OCI-LY1 (cell line): ENCODE data around the gene PTGS1.

Source experiments
- H2AFZ ChIP-seq: fragments of 200-600 bp; sonication (generic), shearing (Covaris generic); 2 replicates; pipeline ENCODE4 v1.6.0; 2014; ENCODE audit warnings: antibody characterized with exemption, mild to moderate bottlenecking, low read length
- H3F3A ChIP-seq: fragments of 200-600 bp; sonication (generic), shearing (Covaris generic); 2 replicates; pipeline ENCODE4 v1.6.0; 2014; ENCODE audit warnings: mild to moderate bottlenecking, antibody characterized with exemption, low read length, moderate library complexity; ENCODE audit not compliant: insufficient read depth
- H3K27ac ChIP-seq: fragments of 200-600 bp; sonication (generic); 2 replicates; pipeline ENCODE4 v1.5.1; 2014; ENCODE audit warnings: low read length, mixed run types, mild to moderate bottlenecking, low read depth; ENCODE audit not compliant: poor library complexity, severe bottlenecking
- H3K27me3 ChIP-seq: fragments of 200-600 bp; sonication (generic); 2 replicates; pipeline ENCODE4 v1.6.0; 2014; ENCODE audit warnings: antibody characterized with exemption, mild to moderate bottlenecking, low read length, moderate library complexity; ENCODE audit not compliant: insufficient read depth
- H3K36me3 ChIP-seq: fragments of 200-600 bp; sonication (generic); 2 replicates; pipeline ENCODE4 v1.6.1; 2014; ENCODE audit warnings: mild to moderate bottlenecking, antibody characterized with exemption, low read length, moderate library complexity, mixed read lengths; ENCODE audit not compliant: insufficient read depth
- H3K4me1 ChIP-seq: fragments of 200-600 bp; sonication (generic); 2 replicates; pipeline ENCODE4 v1.5.1; 2014; ENCODE audit warnings: mild to moderate bottlenecking, low read length, moderate library complexity; ENCODE audit not compliant: insufficient read depth, severe bottlenecking
- H3K4me2 ChIP-seq: fragments of 200-600 bp; sonication (generic), shearing (Covaris generic); 2 replicates; pipeline ENCODE4 v1.6.1; 2014; ENCODE audit warnings: low read length
- H3K4me3 ChIP-seq: fragments of 200-600 bp; sonication (generic); 2 replicates; pipeline ENCODE4 v1.5.1; 2014; ENCODE audit warnings: low read length, low read depth, mild to moderate bottlenecking, mixed read lengths; ENCODE audit not compliant: poor library complexity, severe bottlenecking
- H3K79me2 ChIP-seq: fragments of 200-600 bp; shearing (Covaris generic); 2 replicates; pipeline ENCODE4 v1.6.1; 2016; ENCODE audit warnings: mixed run types, low read length, mixed read lengths; ENCODE audit not compliant: insufficient read depth
- H3K9ac ChIP-seq: fragments of 200-600 bp; sonication (generic), shearing (Covaris generic); 2 replicates; pipeline ENCODE4 v1.6.1; 2014; ENCODE audit warnings: mild to moderate bottlenecking, low read length, mixed read lengths
- H3K9me2 ChIP-seq: fragments of 200-600 bp; sonication (generic), shearing (Covaris generic); 2 replicates; pipeline ENCODE4 v1.6.1; 2014; ENCODE audit warnings: low read depth, mild to moderate bottlenecking, low read length, mixed read lengths
- H3K9me3 ChIP-seq: fragments of 200-600 bp; shearing (Covaris generic); 2 replicates; pipeline ENCODE4 v1.6.1; 2014; ENCODE audit warnings: low read length, mixed read lengths
- H4K20me1 ChIP-seq: fragments of 200-600 bp; sonication (generic), shearing (Covaris generic); 2 replicates; pipeline ENCODE4 v1.6.0; 2016; ENCODE audit warnings: mild to moderate bottlenecking, low read length; ENCODE audit not compliant: insufficient read depth
- EZH2 ChIP-seq: fragments of 200-600 bp; sonication (generic), shearing (Covaris generic); IDR thresholded peaks from 2 replicates; pipeline ENCODE4 v1.8.0; 2017; ENCODE audit warnings: borderline replicate concordance, mixed run types, mild to moderate bottlenecking, antibody characterized with exemption, low read length, moderate library complexity, mixed read lengths
- TF ChIP-seq, protein P1 (sequence below): fragments of 200-600 bp; sonication (generic), shearing (Covaris generic); IDR thresholded peaks from 2 replicates; pipeline ENCODE4 v1.5.1; 2017; ENCODE audit warnings: mild to moderate bottlenecking, antibody characterized with exemption, low read length, moderate library complexity, mixed read lengths

PTGS1 gene

DNA sequence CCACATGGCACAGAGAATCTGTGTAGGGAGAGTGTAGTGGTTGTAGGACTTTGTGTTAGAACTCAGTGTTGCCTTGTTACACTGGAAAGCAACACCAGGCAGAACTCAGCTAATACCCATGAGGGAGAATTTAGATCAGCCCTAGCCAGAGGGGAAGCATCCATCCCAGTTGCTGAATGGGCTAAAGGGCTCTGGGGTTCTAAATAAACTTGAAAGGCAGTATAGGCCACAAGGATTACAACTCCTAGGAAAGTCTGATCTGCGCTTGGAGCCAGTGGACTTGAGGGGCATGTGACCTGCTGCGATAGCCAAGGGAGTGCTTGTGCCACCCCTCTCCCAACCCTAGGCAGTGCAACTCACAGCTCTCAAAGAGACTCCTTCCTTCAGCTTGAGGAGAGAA, 26.9 kb downstream of the PTGS1 start:
- H3K9me3 ChIP-seq = no peaks in the 10 kb centered on the region
- no peak overlapping the region for H3K4me3 ChIP-seq
- H3K27ac ChIP-seq = no peak overlapping the region
- H3K4me2 ChIP-seq = no peak overlapping the region
- H3K79me2 ChIP-seq = no peaks in the 10 kb centered on the region
- H3F3A ChIP-seq = no peaks in the 10 kb centered on the region
- H3K9me2 ChIP-seq = no peaks in the 10 kb centered on the region
- TF ChIP-seq, protein P1, sequence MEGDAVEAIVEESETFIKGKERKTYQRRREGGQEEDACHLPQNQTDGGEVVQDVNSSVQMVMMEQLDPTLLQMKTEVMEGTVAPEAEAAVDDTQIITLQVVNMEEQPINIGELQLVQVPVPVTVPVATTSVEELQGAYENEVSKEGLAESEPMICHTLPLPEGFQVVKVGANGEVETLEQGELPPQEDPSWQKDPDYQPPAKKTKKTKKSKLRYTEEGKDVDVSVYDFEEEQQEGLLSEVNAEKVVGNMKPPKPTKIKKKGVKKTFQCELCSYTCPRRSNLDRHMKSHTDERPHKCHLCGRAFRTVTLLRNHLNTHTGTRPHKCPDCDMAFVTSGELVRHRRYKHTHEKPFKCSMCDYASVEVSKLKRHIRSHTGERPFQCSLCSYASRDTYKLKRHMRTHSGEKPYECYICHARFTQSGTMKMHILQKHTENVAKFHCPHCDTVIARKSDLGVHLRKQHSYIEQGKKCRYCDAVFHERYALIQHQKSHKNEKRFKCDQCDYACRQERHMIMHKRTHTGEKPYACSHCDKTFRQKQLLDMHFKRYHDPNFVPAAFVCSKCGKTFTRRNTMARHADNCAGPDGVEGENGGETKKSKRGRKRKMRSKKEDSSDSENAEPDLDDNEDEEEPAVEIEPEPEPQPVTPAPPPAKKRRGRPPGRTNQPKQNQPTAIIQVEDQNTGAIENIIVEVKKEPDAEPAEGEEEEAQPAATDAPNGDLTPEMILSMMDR = no peak
- no peak for TF ChIP-seq EZH2
- H3K4me1 ChIP-seq = no peaks in the 10 kb centered on the region
- H3K27me3 ChIP-seq = no peaks in the 10 kb centered on the region; the same call in 1 of the 2 replicates
- H3K36me3 ChIP-seq = no peaks in the 10 kb centered on the region
- no peaks in the 10 kb centered on the region for H4K20me1 ChIP-seq
- no peak overlapping the region for H3K9ac ChIP-seq
- H2AFZ ChIP-seq = no peak overlapping the region

DNA sequence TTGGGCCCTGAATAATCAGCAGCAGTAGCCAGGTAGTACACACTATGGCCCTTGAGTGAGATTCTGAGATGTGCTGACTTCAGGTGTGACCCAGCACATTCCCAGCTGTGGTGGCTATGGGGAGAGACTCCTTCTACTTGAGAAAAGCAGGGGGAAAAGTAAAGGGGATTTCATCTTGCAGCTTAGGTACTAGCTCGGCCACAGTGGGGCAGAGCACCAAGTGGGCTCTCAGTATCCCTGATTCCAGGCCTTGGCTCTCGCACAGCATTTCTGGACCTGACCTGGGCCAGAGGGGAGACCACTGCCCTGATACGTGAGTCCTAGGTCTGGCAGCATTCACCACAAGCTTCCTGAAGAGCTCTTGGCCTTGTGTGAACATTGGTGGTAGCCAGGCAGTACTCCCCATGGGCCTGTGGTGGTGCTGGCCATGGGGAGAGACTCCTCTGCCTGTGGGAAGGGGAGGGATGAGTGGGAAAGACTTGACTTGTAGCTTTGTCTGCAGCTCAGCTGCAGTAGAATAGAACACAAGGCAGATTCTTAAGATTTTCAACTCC, 27.6 kb downstream of the PTGS1 start:
- H3K9me3 ChIP-seq = no peaks in the 10 kb centered on the region
- no peak overlapping the region for H2AFZ ChIP-seq
- no peaks in the 10 kb centered on the region for H3F3A ChIP-seq
- no peak overlapping the region for H3K27ac ChIP-seq
- no peak for TF ChIP-seq EZH2
- TF ChIP-seq, protein P1 = no peak
- no peak overlapping the region for H3K4me3 ChIP-seq
- H3K9ac ChIP-seq = no peak overlapping the region
- H3K9me2 ChIP-seq = no peaks in the 10 kb centered on the region
- no peaks in the 10 kb centered on the region for H3K36me3 ChIP-seq
- H3K79me2 ChIP-seq = no peaks in the 10 kb centered on the region
- no peaks in the 10 kb centered on the region for H4K20me1 ChIP-seq
- H3K27me3 ChIP-seq = no peaks in the 10 kb centered on the region; the same call in 1 of the 2 replicates
- no peaks in the 10 kb centered on the region for H3K4me1 ChIP-seq
- no peak overlapping the region for H3K4me2 ChIP-seq

DNA sequence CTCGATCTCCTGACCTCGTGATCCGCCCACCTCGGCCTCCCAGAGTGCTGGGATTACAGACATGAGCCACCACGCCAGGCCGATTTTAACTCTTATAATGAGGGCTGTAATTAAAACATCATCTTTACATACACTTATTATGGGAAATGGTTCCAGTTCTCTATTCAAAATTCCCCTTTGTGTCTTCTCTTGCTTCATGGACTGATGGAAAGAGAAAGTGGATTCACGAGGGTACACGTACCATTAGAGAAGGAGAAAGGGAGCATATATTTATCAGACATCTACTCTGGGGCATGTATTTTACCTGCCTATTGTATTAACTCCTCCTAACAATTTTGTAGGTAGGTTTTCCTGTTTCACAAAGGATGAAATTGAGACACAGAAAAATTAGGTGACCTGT, 31.1 kb downstream of the PTGS1 start:
- no peak overlapping the region for H3K4me3 ChIP-seq

More for the DNA sequence above, 31.1 kb downstream of the PTGS1 start:
- no peak overlapping the region for H3K4me2 ChIP-seq
- H3K79me2 ChIP-seq = no peaks in the 10 kb centered on the region
- no peaks in the 10 kb centered on the region for H4K20me1 ChIP-seq
- no peaks in the 10 kb centered on the region; the same call in 1 of the 2 replicates for H3K27me3 ChIP-seq
- no peak overlapping the region for H2AFZ ChIP-seq
- H3K9me2 ChIP-seq = no peaks in the 10 kb centered on the region
- H3K9me3 ChIP-seq = no peaks in the 10 kb centered on the region
- H3K4me1 ChIP-seq = no peaks in the 10 kb centered on the region
- no peak overlapping the region for H3K27ac ChIP-seq
- H3K9ac ChIP-seq = no peak overlapping the region
- TF ChIP-seq, protein P1 = no peak
- no peak for TF ChIP-seq EZH2
- H3K36me3 ChIP-seq = no peaks in the 10 kb centered on the region
- no peaks in the 10 kb centered on the region for H3F3A ChIP-seq
